Mesenchymal stem cell (in vitro differentiated cells and primary cell): ENCODE data around the gene PTPN1.

ENCODE experiments used
- DNase-seq: peaks from one replicate; pipeline ENCODE4 v3.0.0-alpha.2; 2013
- H2AFZ ChIP-seq: one replicate; pipeline ENCODE4 v1.6.1; 2013; ENCODE audit warnings: low read depth, mild to moderate bottlenecking, control low read depth, inconsistent platforms, low read length, moderate library complexity
- H2AK5ac ChIP-seq: 2 replicates; pipeline ENCODE4 v1.6.1; 2013; ENCODE audit warnings: low read length, moderate library complexity, mild to moderate bottlenecking, inconsistent platforms; ENCODE audit not compliant: severe bottlenecking
- H2BK120ac ChIP-seq: one replicate; pipeline ENCODE4 v1.6.1; 2013; ENCODE audit warnings: low read depth, mild to moderate bottlenecking, inconsistent platforms, low read length, moderate library complexity
- H2BK12ac ChIP-seq, 2 experiments: one replicate each; pipeline ENCODE4 v1.6.1; 2013; ENCODE audit warnings: inconsistent platforms in 2 of 2, low read length in 2 of 2, mild to moderate bottlenecking in 2 of 2, moderate library complexity in 2 of 2, control low read depth in 1 of 2
- H2BK15ac ChIP-seq: one replicate; pipeline ENCODE4 v1.6.1; 2013; ENCODE audit warnings: mild to moderate bottlenecking, low read depth, inconsistent platforms; ENCODE audit not compliant: poor library complexity, severe bottlenecking
- H2BK5ac ChIP-seq: 2 replicates; pipeline ENCODE4 v1.6.1; 2013; ENCODE audit warnings: low read depth, mild to moderate bottlenecking, low read length, control low read depth, inconsistent platforms; ENCODE audit not compliant: poor library complexity, severe bottlenecking
- H3K14ac ChIP-seq, 2 experiments: one replicate each; pipeline ENCODE4 v1.6.1; 2013; ENCODE audit warnings: inconsistent platforms in 2 of 2, low read length in 2 of 2, control low read depth in 1 of 2, mild to moderate bottlenecking in 1 of 2, moderate library complexity in 1 of 2
- H3K18ac ChIP-seq, 2 experiments: one replicate each; pipeline ENCODE4 v1.6.1; 2013; ENCODE audit warnings: inconsistent platforms in 2 of 2, low read length in 2 of 2, control low read depth in 1 of 2, low read depth in 1 of 2, mild to moderate bottlenecking in 1 of 2
- H3K23ac ChIP-seq, 2 experiments: one replicate each; pipeline ENCODE4 v1.6.1; 2013; ENCODE audit warnings: inconsistent platforms in 2 of 2, low read length in 2 of 2, mild to moderate bottlenecking in 2 of 2, moderate library complexity in 2 of 2, control low read depth in 1 of 2
- H3K27ac ChIP-seq: 2 replicates; pipeline ENCODE4 v1.5.1; 2013; ENCODE audit warnings: mild to moderate bottlenecking, moderate library complexity, low read length, control low read depth, inconsistent platforms; ENCODE audit not compliant: poor library complexity, severe bottlenecking
- H3K27me3 ChIP-seq, 2 experiments: 2 replicates each; pipeline versions ENCODE4 v1.6.1 to v1.7.0; 2013; ENCODE audit warnings: low read length in 2 of 2, mild to moderate bottlenecking in 2 of 2, moderate library complexity in 2 of 2, control low read depth in 1 of 2, inconsistent platforms in 1 of 2; ENCODE audit not compliant: control insufficient read depth in 1 of 2, insufficient read depth in 1 of 2
- H3K36me3 ChIP-seq, 2 experiments: 2 replicates each; pipeline versions ENCODE4 v1.6.1 to v1.7.0; 2013; ENCODE audit warnings: low read length in 2 of 2, control low read depth in 1 of 2, inconsistent platforms in 1 of 2, low read depth in 1 of 2, mild to moderate bottlenecking in 1 of 2; ENCODE audit not compliant: insufficient read depth in 2 of 2, control insufficient read depth in 1 of 2
- H3K4ac ChIP-seq, 2 experiments: one replicate each; pipeline ENCODE4 v1.6.1; 2013; ENCODE audit warnings: inconsistent platforms in 2 of 2, low read length in 2 of 2, mild to moderate bottlenecking in 2 of 2, moderate library complexity in 2 of 2, control low read depth in 1 of 2, low read depth in 1 of 2
- H3K4me1 ChIP-seq: 2 replicates; pipeline ENCODE4 v1.6.1; 2013; ENCODE audit warnings: low read depth, low read length, control low read depth; ENCODE audit not compliant: control insufficient read depth, insufficient read depth
- H3K4me2 ChIP-seq: 2 replicates; pipeline ENCODE4 v1.6.1; 2013; ENCODE audit warnings: low read length, mild to moderate bottlenecking, inconsistent platforms; ENCODE audit not compliant: poor library complexity, severe bottlenecking
- H3K4me3 ChIP-seq, 2 experiments: 2 replicates each; pipeline versions ENCODE4 v1.5.1 to v1.7.0; 2013; ENCODE audit warnings: low read length in 2 of 2, mild to moderate bottlenecking in 2 of 2, control low read depth in 1 of 2, low read depth in 1 of 2; ENCODE audit not compliant: insufficient read depth in 1 of 2
- H3K79me1 ChIP-seq: replicated peaks from 2 replicates; pipeline ENCODE4 v1.6.1; 2013; ENCODE audit warnings: mild to moderate bottlenecking, control low read depth, low read length, inconsistent platforms; ENCODE audit not compliant: poor library complexity, severe bottlenecking
- H3K9ac ChIP-seq: 2 replicates; pipeline ENCODE4 v1.7.0; 2013; ENCODE audit warnings: mild to moderate bottlenecking, low read length, moderate library complexity
- H3K9me3 ChIP-seq: 2 replicates; pipeline ENCODE4 v1.7.0; 2013; ENCODE audit warnings: mild to moderate bottlenecking, low read length; ENCODE audit not compliant: control insufficient read depth
- H4K8ac ChIP-seq: one replicate; pipeline ENCODE4 v1.6.1; 2013; ENCODE audit warnings: inconsistent platforms, mild to moderate bottlenecking, low read length, moderate library complexity
- H4K91ac ChIP-seq: one replicate; pipeline ENCODE4 v1.6.1; 2013; ENCODE audit warnings: mild to moderate bottlenecking, low read length, inconsistent platforms
- WGBS: methylation state at CpG from one replicate; pipeline ENCODE4 v1.1.7; 2013; ENCODE audit warnings: mixed read lengths; 5-methylcytosine and 5-hydroxymethylcytosine counted together

The PTPN1 gene

GRCh38 chr20:50559856-50560638 is 49.9 kb downstream of the PTPN1 start:
- H3K9ac ChIP-seq: peak overlapping the region; percentile 46
- WGBS: 96% methylated on average over 7 of the region's 8 CpGs
- H3K36me3 ChIP-seq: peaks cover 14 to 43% of the 10 kb centered on the region in 2 experiments
- no peak overlapping the region for H4K91ac ChIP-seq
- no peaks in the 10 kb centered on the region for H3K9me3 ChIP-seq
- H3K4ac ChIP-seq: no peak overlapping the region
- H2BK120ac ChIP-seq: no peak overlapping the region
- H3K23ac ChIP-seq: no peak overlapping the region
- H3K4me1 ChIP-seq: peaks cover 26% of the 10 kb centered on the region
- H4K8ac ChIP-seq: no peak overlapping the region
- no peak overlapping the region for H2BK15ac ChIP-seq
- H2BK5ac ChIP-seq: peak overlapping the region; percentile 39
- no peak for DNase-seq
- no peak overlapping the region for H2AFZ ChIP-seq
- peak overlapping the region; percentile 49 to 83 for H2BK12ac ChIP-seq
- peak overlapping the region; percentile 93 for H2AK5ac ChIP-seq
- no peak overlapping the region for H3K4me3 ChIP-seq
- H3K18ac ChIP-seq: peak overlapping the region; percentile 37 to 51
- H3K14ac ChIP-seq: peak overlapping the region in 1 of 2 experiments; percentile 84
- H3K4me2 ChIP-seq: no peak overlapping the region
- no peaks in the 10 kb centered on the region for H3K27me3 ChIP-seq
- H3K79me1 ChIP-seq: peaks cover 6% of the 10 kb centered on the region
- H3K27ac ChIP-seq: peak overlapping the region; percentile 75

DNA sequence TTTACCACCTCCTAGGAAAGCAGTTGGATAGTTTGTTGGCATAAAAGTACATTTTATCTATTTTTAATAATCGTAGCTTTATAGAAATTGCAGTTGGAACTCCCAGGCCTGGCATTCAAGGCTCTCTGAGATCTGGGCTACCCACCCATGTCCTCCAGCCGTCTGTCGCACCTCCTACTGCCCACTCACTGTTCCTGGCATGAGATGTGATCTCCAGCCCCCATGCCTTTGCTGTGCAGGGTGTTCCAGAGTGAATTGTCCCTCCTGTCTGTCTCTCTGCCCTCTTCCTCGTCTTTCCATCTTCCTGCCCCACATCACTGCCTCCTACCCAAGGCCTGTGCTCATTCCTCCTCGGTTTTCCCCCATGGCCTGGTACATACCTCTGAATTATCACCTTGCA is 50.7 kb downstream of the PTPN1 start:
- Histone ChIP-seq H2BK12ac (peak overlapping the region; percentile 51 to 73), H3K9me3 (no peaks in the 10 kb centered on the region), H3K4ac (peak overlapping the region; percentile 19 to 94), H2AFZ (no peak overlapping the region), H2BK5ac (peak overlapping the region; percentile 77), H3K4me2 (no peak overlapping the region), H2AK5ac (peak overlapping the region; percentile 93), H3K36me3 (peaks cover 15 to 51% of the 10 kb centered on the region in 2 experiments), H3K79me1 (peaks cover 8% of the 10 kb centered on the region), H3K14ac (peak overlapping the region in 1 of 2 experiments; percentile 39), H3K4me1 (peaks cover 29% of the 10 kb centered on the region), H3K4me3 (no peak overlapping the region), H4K8ac (peak overlapping the region; percentile 91), H3K23ac (peak overlapping the region in 1 of 2 experiments; percentile 6), H4K91ac (peak overlapping the region; percentile 87), H3K9ac (peak overlapping the region; percentile 46), H3K27me3 (no peaks in the 10 kb centered on the region), H3K27ac (peak overlapping the region; percentile 96), H3K18ac (peak overlapping the region; percentile 84 to 90), H2BK15ac (peak overlapping the region; percentile 77), H2BK120ac (no peak overlapping the region)
- no peak for DNase-seq
- WGBS: 89% methylated on average over 5 of the region's 5 CpGs

DNA sequence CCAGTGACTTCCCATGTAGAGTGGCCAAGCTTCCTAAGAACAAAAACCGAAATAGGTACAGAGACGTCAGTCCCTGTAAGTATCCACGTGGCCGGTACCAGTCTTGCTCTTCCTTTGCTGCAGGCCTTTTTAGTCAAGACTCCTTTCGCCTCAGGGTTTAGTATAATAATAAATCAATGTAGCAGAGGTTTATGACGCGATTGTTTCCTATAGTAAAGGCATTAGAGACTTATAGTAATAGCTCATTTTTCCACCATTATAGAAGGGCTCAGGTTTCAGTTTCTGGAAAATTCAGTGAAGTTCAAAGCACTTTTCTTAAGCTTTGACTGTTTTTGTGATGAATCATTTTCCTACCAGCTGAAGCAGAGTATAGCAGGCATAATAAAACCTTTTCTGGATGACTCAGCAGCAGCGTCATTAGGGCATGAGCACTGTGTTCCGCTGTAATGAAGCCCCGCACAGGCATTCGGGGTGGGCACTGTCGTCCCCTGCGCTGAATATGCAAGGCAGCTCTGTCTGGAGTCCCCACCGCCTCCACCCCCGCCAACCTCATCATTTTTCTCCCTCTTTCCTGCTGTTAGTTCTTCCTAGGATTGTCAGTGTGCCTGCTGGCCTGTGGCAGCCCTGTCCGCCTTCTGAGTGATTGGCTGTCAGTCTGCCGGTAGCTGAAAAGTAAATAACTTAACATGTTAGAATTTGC is 51.3 kb downstream of the PTPN1 start:
- H3K36me3 ChIP-seq: peaks cover 22 to 58% of the 10 kb centered on the region in 2 experiments
- DNase-seq: peak; percentile 99
- H2BK12ac ChIP-seq: peak overlapping the region; percentile 68 to 89
- H3K18ac ChIP-seq: peak overlapping the region; percentile 89 to 90
- peak overlapping the region in 1 of 2 experiments; percentile 94 for H3K4ac ChIP-seq
- no peak overlapping the region for H4K8ac ChIP-seq
- H2BK5ac ChIP-seq: peak overlapping the region; percentile 81
- no peak overlapping the region for H2BK15ac ChIP-seq
- no peak overlapping the region for H4K91ac ChIP-seq
- no peaks in the 10 kb centered on the region for H3K27me3 ChIP-seq
- H2AFZ ChIP-seq: no peak overlapping the region
- H2BK120ac ChIP-seq: peak overlapping the region; percentile 42
- no peak overlapping the region for H3K14ac ChIP-seq
- H2AK5ac ChIP-seq: peak overlapping the region; percentile 96
- no peaks in the 10 kb centered on the region for H3K9me3 ChIP-seq
- H3K9ac ChIP-seq: peak overlapping the region; percentile 46
- H3K4me3 ChIP-seq: no peak overlapping the region
- H3K23ac ChIP-seq: no peak overlapping the region
- peak overlapping the region; percentile 71 for H3K4me2 ChIP-seq
- WGBS: 16% methylated on average over 14 of the region's 17 CpGs
- H3K27ac ChIP-seq: peak overlapping the region; percentile 97
- peaks cover 14% of the 10 kb centered on the region for H3K79me1 ChIP-seq
- H3K4me1 ChIP-seq: peaks cover 31% of the 10 kb centered on the region

DNA sequence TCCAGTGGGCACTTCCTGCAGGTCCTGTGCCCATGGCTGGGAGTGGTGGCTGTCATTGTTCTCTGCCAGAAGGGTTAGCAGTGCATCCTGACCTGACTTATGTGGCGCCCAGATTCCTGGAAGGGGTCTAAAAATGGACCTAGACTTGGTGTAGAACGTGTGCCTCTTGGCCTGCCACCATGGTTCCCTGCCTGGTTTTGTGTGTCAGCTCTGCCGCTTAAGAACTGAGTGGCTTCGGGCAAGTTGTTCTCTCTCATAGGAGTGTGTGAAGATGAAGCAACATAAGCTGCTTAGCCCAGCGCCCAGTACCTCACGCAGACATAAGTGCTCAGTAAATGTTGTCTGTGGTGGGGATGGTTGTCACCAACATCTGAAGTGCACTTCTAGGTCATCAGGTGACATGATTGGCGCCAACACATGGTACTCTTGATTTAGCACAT is 52.1 kb downstream of the PTPN1 start:
- Histone ChIP-seq H3K9me3 (no peaks in the 10 kb centered on the region), H3K14ac (no peak overlapping the region), H3K4me3 (no peak overlapping the region), H2BK15ac (no peak overlapping the region), H3K4ac (peak overlapping the region; percentile 57 to 64), H4K91ac (peak overlapping the region; percentile 78), H4K8ac (peak overlapping the region; percentile 16), H3K27me3 (no peaks in the 10 kb centered on the region), H3K4me1 (peaks cover 31% of the 10 kb centered on the region), H2BK5ac (peak overlapping the region; percentile 81), H2BK120ac (peak overlapping the region; percentile 42), H3K79me1 (peaks cover 18% of the 10 kb centered on the region), H3K23ac (no peak overlapping the region), H3K27ac (peak overlapping the region; percentile 97), H3K36me3 (peaks cover 27 to 61% of the 10 kb centered on the region in 2 experiments), H3K9ac (peak overlapping the region; percentile 0), H3K4me2 (no peak overlapping the region), H3K18ac (peak overlapping the region; percentile 10 to 80), H2BK12ac (peak overlapping the region; percentile 40 to 86), H2AFZ (no peak overlapping the region), H2AK5ac (peak overlapping the region; percentile 96)
- no peak for DNase-seq
- WGBS: 100% methylated on average over 7 of the region's 7 CpGs
